HG03432 (cell line): ENCODE measurements around the gene CYSLTR2.
"Not testable (repeated sequence)": the region's sequence is repeated elsewhere in the genome, so short reads cannot be mapped to it uniquely, and the experiment has no call there.

ENCODE experiments used
- ATAC-seq: cut with Tn5 transposase; IDR thresholded peaks from one replicate; pipeline ENCODE4 v1.9.1; 2021; ENCODE audit warnings: mild to moderate bottlenecking, moderate library complexity; ENCODE audit not compliant: unreplicated experiment

The CYSLTR2 gene

DNA sequence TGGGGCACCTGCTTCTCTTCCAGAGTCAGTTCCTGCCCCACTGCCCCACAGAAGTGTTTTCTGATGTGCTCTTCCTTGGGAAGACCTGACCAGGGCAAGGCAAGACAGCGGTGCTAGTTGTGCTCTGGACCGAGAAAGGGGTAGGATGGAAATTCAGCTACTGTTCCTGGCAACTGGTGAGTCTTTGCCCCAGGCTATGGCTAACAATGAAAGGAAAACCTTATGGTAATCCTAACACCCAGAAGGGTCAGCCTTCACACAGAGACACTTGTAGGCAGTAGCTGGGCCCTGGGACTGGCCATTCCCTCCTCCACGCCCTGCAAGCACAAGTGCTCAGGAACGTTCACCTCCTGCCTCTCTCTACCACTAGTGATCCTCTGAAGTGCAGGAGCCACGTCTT lies 9.6 kb upstream of the CYSLTR2 start:
- ATAC-seq: no peak

DNA sequence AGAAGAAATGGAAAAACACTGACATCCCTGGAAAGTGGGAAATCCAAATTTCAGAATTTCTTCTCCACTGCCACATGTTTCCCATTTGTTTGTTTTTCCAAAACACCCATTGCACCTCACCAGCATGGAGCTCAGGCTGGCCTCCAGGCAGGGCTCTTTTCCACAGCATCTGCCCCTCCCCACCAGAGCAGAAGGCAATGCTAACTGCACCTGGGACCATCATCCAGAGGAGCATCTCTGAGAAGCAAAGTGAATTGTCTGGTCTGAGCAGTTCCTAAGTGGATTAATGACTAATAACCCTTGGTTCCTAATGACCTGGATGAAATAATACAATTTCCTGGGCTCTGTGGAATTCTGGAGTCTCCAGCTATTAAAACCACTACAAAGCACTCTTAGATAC lies 8.8 kb upstream of the CYSLTR2 start:
- no peak for ATAC-seq

DNA sequence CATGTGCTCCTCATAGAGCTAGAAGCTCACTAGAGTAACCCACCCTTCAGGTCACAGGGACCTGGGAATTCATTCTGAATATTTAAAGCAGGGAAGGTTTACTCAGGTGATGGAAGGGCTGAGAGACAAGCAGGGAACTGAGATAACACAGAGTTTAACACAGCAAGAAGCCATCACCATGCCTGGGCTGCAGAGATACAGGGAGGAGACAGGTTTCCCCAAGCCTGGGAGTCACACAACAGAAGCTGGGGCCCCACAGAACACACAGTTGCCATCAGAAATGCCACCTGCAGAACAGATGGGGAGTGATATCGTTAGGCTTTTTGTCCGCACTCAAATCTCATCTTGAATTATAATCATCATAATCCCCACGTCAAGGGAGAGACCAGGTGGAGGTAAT lies 7.9 kb upstream of the CYSLTR2 start:
- ATAC-seq: no peak

DNA sequence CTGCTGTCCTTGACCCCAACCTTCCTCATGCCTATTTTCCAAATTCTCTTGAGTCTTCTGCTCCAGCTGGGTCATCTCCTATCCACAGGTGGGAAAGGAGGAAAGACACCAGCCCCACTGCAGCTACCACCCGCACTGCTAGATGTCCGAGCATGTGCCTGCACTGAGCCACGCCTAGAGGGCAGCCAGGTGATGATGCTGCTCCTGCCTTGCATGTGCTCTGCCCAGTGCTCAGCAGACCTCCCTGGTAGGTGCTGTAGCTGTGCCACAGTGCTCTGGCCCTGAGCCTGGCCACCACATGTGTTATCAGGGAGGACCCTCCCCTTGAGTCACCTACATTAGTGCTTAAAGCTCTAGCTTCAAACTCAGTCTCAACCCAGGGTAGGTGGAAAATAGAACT lies 6.9 kb upstream of the CYSLTR2 start:
- no peak for ATAC-seq

DNA sequence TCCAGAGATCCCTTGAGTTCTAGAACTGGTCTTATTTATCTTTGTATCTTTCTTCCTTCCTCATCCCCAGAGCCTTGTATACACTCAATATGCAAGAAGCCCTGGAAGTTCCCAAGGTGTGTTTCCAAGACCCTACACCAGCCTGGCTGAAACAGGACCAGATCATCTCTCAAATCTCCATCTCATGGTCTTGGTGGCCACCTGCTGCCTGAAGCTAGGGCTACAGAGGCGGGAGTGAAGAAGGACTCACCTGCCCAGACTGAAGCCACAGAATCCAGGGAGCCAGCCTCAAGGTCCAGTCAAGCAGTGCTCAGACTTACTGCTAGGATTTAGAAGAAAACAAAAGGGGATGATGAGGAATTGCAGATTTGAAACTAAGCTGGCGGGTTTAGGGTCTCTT lies 6.1 kb upstream of the CYSLTR2 start:
- no peak for ATAC-seq

DNA sequence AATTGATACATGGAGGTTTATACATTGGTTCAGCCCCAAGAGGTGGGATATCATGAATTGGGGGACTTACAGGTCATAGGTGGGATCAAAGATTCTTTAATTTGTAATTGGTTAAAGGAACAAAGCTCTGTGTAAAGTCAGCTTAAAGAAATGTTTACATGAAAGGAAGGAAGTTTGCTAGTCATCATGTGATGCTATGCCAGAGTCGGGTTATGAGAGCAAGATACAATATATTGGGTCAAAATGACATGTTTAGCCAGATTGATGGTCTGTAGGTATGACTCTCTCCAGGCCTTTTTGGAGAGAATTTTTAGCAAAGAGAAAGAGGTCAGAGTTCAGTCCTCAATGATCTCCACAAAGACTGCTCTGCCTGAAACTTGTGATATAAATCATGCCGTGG lies 5.3 kb upstream of the CYSLTR2 start:
- ATAC-seq: no peak

DNA sequence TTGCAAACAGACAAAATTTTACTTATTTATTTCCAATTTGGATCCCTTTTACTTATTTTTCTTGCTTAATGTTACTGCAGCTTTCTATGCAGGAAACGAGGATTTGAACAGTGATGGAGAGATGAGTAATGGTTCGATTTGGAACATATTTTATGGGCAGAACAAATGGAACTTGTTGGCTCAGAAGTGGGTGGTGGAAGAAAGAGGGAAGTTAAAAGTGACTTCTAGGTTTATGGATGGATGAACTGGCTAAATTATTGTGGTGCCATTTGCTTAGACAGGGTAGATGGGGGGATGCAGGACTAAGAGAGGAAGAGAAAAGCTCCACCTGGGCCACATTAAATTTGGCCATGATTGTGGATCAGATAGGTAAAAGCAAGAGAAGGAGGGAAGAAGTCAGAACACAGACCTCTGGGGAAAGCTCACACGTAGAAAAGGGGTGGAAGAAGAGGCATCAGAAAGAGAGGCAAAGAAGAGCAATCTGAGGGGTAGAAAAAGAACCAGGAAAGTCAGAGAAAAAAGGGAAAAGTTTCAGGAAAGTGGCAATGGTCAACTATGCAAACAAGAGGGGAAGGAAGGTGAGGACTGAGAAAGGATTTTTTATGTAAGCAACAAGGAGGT lies 768 bp upstream of the CYSLTR2 start:
- no peak for ATAC-seq

DNA sequence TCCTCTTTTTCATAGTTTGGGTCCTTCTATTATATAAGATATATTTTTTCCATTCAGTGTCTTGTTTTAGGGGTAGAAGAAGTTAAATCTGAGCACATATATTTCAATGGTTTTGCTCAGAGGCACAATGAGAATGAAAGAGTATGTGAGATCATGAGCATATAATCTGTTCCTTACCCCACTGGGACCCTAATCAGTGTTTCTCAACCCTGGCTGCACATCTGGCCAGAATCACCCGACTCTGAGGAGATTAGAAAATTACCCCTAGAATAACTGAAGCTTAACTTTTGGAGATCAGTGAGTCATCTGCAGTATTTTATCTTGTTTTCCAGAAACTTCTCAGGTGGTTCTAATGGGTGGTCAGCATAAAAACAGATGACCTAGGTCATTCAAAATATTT lies 782 bp downstream of the CYSLTR2 start:
- ATAC-seq: no peak

DNA sequence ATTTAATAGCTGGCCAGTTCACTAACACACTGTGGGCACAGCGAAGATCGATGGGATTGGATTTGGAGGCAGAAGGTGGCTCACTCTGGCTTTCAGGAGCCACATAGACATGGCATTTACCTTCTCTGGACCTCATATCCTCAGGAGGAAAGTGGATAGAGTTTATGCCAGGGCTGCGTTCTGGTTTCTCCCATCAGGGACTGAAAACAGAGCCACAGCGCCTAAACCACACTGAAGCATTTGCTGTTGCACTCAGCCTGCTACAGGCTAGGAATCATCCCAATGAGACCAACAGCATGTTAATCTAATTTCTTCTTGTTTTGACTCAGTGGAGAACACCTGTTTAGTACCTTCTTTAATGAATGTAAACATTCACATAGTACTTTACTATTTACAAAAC lies 1.6 kb downstream of the CYSLTR2 start:
- ATAC-seq: no peak

DNA sequence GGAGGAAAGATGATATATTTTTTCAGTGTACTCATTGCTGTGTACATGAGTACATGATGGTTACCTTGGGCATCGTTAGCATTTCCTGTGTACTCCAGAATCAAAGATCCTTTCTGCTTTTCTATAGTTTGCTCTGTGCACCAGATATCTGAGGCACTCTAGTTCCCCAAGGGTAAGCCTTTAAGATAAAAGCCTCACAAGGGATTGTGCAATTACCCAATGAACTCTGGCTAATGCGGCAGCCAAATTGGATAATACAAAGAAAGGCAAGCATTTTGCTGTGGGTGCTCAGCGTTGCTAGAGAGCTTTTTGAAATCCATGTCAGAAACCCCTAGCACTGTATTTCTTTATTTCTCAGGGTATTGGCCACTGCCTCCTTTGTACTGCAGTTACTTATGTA lies 2.9 kb downstream of the CYSLTR2 start:
- no peak for ATAC-seq

DNA sequence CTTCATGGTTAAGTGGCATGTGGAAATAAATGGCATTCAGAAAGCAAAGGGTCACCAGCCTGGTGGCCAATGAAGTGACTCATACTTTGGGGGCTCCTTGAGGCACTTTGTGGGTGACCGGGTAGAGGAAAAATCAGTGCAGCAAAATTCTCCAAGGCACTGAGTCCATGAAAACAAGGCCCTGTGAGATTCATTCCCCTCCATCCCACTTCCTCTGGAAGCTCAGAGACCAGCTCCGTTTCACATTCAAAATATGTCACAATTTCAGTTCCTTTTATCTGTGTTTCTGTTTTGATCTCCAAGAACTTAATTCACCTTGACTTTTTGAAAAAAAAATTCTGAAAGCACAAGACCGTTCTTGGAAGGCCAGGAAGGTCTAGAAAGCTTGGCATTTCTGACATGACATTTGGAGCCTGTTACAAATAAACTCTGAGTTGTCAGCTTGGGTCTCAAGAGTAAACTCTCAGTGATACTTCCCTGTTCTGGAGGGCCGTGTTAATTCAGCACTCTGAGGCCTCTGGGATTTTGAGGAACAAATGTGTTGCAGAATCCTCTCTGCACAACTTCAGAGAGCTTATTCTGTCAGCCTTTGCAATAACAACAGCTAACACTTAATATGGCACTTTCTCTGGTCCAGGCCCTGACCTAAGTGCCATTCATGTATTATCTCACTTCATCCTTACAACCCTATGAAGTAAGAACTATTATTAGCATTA lies 6.8 kb downstream of the CYSLTR2 start:
- no peak for ATAC-seq

DNA sequence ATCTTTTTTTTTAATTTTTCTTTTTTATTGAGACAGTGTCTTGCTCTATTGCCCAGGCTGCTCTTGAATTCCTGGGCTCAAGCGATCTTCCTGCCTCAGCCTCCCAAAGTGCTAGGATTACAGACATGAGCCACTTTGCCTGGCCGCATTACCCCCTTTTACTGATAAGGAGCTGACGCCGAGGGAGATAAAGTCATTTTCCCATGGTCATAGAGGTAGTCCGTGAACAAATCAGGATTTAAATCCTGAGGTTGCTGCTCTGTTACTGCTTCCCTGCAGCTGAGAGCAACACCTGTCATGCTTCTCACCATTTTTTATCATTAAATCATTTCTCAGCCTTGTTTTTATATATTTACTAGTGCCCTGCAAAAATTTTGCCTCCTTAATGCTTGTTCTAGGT lies 7.4 kb downstream of the CYSLTR2 start:
- ATAC-seq: no peak

DNA sequence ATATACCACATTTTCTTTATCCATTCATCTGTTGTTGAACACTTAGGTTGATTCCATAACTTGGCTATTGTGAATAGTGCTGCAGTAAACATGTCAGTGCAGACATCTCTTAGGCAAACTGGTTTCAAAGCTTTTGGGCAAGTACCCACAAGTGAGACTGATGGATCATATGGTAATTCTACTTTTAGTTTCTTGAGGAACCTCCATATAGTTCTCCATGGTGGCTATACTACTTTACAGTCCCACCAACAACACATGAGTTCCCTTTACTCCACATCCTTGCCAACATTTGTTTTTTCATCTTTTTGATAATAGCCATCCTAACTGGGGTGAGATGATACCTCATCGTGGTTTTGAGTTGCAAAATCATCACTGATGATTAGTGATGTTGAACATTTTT lies 8.5 kb downstream of the CYSLTR2 start:
- ATAC-seq: no peak

DNA sequence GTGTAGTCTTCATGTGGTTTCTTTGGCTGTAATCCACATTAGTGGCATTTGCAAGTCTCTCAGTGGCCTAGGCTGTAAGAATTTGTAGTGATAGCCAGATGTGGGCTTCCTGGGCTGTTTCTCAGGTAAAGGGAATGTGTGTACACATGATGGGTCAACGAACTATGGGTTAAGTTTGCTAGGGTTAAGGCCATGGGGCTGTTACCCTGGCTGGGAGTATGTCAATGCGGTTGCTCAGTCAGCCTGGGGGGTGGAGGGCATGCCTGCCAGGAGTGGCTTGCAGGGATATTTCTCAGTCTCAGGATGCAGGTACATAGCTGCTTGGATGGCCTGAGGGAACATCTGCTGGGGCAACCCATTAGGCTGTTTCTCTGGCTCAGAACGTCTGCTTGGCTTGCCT lies 13.4 kb downstream of the CYSLTR2 start:
- no peak for ATAC-seq

DNA sequence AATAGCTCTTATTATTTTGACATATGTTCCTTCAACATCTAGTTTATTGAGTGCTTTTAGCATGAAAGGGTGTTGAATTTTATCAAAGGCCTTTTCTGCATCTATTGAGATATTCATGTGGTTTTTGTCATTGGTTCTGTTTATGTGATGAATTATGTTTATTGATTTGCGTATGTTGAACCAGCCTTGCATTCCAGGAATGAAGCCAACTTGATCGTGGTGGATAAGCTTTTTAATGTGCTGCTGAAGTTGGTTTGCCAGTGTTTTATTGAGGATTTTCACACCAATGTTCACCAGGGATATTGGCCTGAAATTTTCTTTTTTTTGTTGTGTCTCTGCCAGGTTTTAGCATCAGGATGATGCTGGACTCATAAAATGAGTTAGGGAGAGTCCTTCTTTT lies 17.7 kb downstream of the CYSLTR2 start:
- ATAC-seq: not testable (repeated sequence)

DNA sequence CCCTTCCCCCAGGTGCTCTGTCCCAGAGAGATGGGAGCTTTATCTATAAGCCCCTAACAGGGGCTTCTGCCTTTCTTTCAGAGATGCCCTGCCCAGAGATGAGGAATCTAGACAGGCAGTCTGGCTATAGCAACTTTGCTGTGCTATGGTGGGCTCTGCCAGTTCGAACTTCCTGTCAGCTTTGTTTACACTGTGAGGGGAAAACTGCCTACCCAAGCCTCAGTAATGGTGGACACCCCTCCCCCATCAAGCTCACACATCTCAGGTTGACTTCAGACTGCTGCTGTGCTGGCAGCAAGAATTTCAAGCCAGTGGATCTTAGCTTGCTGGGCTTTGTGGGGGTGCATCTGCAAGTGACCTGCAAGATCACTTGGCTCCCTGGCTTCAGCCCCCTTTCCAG lies 21.5 kb downstream of the CYSLTR2 start:
- no peak for ATAC-seq

DNA sequence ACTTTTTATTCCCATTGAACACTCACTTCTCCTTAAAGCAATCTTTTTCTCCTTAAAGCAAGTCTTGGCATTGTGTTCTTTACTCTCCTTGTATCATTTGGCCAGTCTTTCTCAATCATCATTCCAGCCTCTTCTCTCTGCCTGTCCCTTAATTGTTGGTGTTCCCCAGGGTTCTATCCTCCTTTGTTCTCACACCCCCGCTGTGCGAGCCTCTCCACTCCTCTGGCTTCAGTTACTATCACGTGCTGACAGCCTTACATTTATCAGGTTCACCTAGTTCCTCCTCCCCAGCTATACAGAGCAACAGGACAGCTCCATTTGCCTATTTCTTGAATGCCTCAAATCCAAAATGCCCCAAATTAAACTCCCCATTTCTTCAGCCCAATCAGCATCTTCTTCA lies 24.6 kb downstream of the CYSLTR2 start:
- ATAC-seq: no peak

DNA sequence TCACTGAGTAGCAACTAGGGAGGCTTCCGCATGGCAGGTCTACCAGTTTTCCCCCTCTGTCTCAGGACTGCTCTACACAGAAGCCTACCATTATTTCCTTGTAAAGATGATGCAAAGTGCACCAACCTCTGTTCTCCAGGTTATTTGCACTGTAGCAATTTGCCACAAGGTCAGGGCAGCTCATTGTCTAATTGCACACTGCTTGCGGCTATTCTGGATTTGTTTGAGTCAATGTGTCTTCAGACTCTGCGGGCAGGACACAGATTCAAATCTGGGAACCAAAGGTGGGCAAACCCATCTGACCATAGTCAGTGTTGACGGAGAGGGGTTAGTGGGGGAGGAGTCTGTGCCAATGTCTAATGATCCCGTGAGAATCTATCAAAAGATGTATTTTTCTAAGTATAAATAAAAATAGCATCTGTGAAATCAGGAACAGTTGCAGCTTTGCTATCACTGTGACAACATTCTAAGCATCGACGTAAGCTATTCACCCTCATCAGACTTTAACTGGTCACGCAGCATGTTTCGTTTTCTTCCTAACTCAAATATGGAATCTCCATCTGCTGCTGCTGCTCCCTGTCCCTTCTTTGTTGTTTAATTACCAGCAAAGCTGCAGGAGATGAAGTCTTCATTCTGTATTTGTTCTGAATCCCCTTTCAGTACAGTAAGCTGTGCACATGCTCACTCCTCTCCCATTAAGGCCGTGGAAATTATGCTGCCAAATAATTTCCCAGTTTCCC lies 26.4 kb downstream of the CYSLTR2 start:
- no peak for ATAC-seq

DNA sequence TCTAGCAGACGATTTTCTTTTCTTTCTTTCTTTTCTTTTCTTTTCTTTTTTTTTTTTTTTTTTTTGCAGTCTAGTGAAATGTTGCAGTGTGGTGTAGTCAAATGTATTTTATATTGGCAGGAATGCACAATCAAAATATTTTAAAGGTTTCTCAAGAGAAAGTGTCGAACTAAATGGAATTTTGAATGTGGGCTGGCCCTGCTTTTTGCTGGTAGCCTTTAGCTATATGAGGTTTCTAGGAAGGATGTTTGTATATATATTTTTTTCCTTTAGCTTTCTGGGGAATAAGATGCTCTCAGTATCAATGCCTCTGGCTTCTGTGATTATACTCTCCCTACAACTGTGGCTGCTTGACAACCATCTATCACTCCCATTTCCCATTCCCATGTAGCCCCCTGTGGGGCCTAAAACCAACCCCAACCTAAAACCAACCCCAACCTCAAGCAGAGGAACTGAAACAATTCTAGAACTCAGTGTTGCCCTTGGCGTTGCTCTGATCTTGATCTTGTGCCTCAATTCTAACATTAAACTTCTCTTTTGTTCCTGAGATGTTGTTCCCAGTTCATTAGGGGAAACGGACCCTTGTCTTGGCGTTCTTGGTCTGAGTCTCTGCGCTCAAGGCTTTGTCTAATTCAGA lies 27.1 kb downstream of the CYSLTR2 start:
- no peak for ATAC-seq

DNA sequence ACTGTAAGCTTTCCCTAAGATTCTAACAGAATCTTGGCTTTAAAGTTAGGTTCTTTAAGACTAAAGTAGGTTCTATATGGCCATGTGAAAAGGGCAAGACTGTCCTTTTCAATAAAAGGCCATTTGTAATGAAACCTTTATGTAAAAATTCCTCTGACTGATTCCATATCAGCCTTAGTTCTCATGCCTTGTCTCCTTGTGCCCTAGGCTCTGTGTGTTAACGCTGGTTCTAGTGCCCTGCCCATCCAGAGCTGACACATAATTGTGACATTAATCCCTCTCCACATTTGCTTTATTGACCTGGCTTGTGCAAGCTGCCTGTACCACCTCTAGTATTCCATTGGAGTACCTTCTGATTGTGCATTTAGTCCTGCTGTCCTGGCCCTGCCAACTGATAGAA lies 28.2 kb downstream of the CYSLTR2 start:
- ATAC-seq: no peak

DNA sequence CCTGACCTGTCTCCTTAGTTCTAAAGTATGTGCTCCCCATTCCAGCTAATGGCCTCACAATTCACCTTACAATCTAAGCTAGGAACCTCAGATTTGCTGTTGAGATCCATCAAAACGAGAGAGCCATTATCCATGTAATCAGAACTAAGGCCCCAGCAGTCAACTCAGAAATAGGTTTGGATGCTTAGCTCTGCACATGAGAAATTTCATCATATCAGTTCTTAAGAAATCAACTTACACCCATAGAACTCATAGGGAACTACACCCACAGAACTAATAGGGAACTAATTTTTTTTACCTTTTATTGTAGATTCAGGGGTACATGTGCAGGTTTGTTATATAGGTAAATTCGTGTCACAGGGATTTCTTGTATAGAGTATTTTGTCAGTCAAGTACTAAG lies 28.7 kb downstream of the CYSLTR2 start:
- ATAC-seq: no peak
